ENCODE results near the gene KLHL36. TPM values are rescaled to one million over a fixed set of nuclear protein-coding genes. Genes with fewer than 3 reads are reported as not detected.
A peak's percentile ranks its signal among the peaks of the same experiment; 100 is the strongest.

The KLHL36 gene
- total RNA-seq, 4 donors from 2014 or later, result 70.5 to 114 (median 80.5) TPM

GRCh38 chr16:84611041-84611440 is 37.3 kb upstream of the KLHL36 start:
- H3K4me3 ChIP-seq, result no peak overlapping the region
- ATAC-seq, result no peak
- no peaks in the 10 kb centered on the region for H3K36me3 ChIP-seq
- peak overlapping the region in 1 of 4 donors; percentile 10 for H3K27ac ChIP-seq
- TF ChIP-seq EP300 (IDR thresholded peaks at IDR 0.05), result no peak
- TF ChIP-seq CTCF (IDR thresholded peaks at IDR 0.05), result no peak
- TF ChIP-seq POLR2A (IDR thresholded peaks at IDR 0.05), result no peak
- no peak for TF ChIP-seq POLR2AphosphoS5 (IDR thresholded peaks at IDR 0.05)
- H3K27me3 ChIP-seq, result no peaks in the 10 kb centered on the region
- peaks cover 0 to 42% (median 15%) of the 10 kb centered on the region in 3 donors for H3K4me1 ChIP-seq
- WGBS, 2 donors (ENCODE audit: low coverage in 1 of 2), result 10 to 30% methylated on average over 2 to 4 of the region's 4 CpGs
- no peaks in the 10 kb centered on the region for H3K9me3 ChIP-seq

GRCh38 chr16:84612686-84613085 is 35.6 kb upstream of the KLHL36 start:
- H3K27ac ChIP-seq, result no peak overlapping the region
- H3K9me3 ChIP-seq, result no peaks in the 10 kb centered on the region
- 84 to 100% methylated on average over 1 to 4 of the region's 7 CpGs for WGBS, 2 donors (ENCODE audit: low coverage in 1 of 2)
- peaks cover 0 to 58% (median 24%) of the 10 kb centered on the region in 3 donors for H3K4me1 ChIP-seq
- ATAC-seq, result no peak
- H3K36me3 ChIP-seq, result no peaks in the 10 kb centered on the region
- TF ChIP-seq POLR2AphosphoS5 (IDR thresholded peaks at IDR 0.05) (no peak), CTCF (IDR thresholded peaks at IDR 0.05) (no peak), EP300 (IDR thresholded peaks at IDR 0.05) (no peak), POLR2A (IDR thresholded peaks at IDR 0.05) (no peak)
- no peak overlapping the region for H3K4me3 ChIP-seq
- H3K27me3 ChIP-seq, result peaks cover 5% of the 10 kb centered on the region

GRCh38 chr16:84613408-84614072 is 34.8 kb upstream of the KLHL36 start:
- Histone ChIP-seq H3K27me3 (peaks cover 5% of the 10 kb centered on the region), H3K4me3 (no peak overlapping the region), H3K27ac (peak overlapping the region in 2 of 4 donors; percentile 21 to 31), H3K4me1 (peaks cover 0 to 64% (median 26%) of the 10 kb centered on the region in 3 donors), H3K36me3 (no peaks in the 10 kb centered on the region), H3K9me3 (no peaks in the 10 kb centered on the region)
- no peak for ATAC-seq
- WGBS, 2 donors (ENCODE audit: low coverage in 1 of 2), result 84 to 87% methylated on average over 3 to 5 of the region's 7 CpGs
- TF ChIP-seq POLR2A (IDR thresholded peaks at IDR 0.05) (no peak), CTCF (IDR thresholded peaks at IDR 0.05) (no peak), POLR2AphosphoS5 (IDR thresholded peaks at IDR 0.05) (no peak), EP300 (IDR thresholded peaks at IDR 0.05) (no peak)

GRCh38 chr16:84614073-84614459 is 34.2 kb upstream of the KLHL36 start:
- H3K4me1 ChIP-seq, result peaks cover 0 to 68% (median 30%) of the 10 kb centered on the region in 3 donors
- 14 to 45% methylated on average over 1 to 6 of the region's 12 CpGs for WGBS, 2 donors (ENCODE audit: low coverage in 1 of 2)
- peak overlapping the region in 3 of 4 donors; percentile 14 to 31 (median 21) for H3K27ac ChIP-seq
- no peaks in the 10 kb centered on the region for H3K36me3 ChIP-seq
- no peak overlapping the region for H3K4me3 ChIP-seq
- H3K9me3 ChIP-seq, result no peaks in the 10 kb centered on the region
- ATAC-seq, result no peak
- TF ChIP-seq POLR2A (IDR thresholded peaks at IDR 0.05), result no peak
- no peak for TF ChIP-seq POLR2AphosphoS5 (IDR thresholded peaks at IDR 0.05)
- TF ChIP-seq EP300 (IDR thresholded peaks at IDR 0.05), result no peak
- no peak for TF ChIP-seq CTCF (IDR thresholded peaks at IDR 0.05)
- peaks cover 5% of the 10 kb centered on the region for H3K27me3 ChIP-seq

DNA sequence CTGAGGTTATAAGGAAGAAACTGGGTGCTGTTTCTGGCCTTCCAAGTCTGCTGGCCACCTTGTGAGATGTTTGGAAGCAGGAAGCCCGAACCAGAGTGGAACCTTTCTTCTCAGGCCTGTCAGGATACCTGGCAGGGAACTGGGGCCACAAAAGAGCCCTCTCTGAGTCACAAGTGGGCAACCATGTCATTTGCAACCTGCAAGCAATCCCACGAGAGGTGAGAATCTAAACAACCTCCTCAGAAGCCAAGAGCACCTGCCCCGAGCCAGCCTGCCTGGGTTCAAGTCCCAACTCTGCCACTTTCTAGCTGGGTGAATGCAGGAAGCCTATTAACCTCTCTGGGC is 33.7 kb upstream of the KLHL36 start:
- no CpG with 5 or more reads among the region's 3 CpGs for WGBS, 2 donors (ENCODE audit: low coverage in 1 of 2)
- H3K27ac ChIP-seq, result peak overlapping the region in 3 of 4 donors; percentile 14 to 31 (median 21)

More for the DNA sequence above, 33.7 kb upstream of the KLHL36 start:
- Histone ChIP-seq H3K9me3 (no peaks in the 10 kb centered on the region), H3K27me3 (peaks cover 5% of the 10 kb centered on the region), H3K4me1 (peaks cover 0 to 68% (median 30%) of the 10 kb centered on the region in 3 donors), H3K4me3 (no peak overlapping the region), H3K36me3 (no peaks in the 10 kb centered on the region)
- TF ChIP-seq POLR2AphosphoS5 (IDR thresholded peaks at IDR 0.05), result no peak
- TF ChIP-seq CTCF (IDR thresholded peaks at IDR 0.05), result no peak
- no peak for TF ChIP-seq POLR2A (IDR thresholded peaks at IDR 0.05)
- TF ChIP-seq EP300 (IDR thresholded peaks at IDR 0.05), result no peak
- no peak for ATAC-seq

Measured in gastroesophageal sphincter (tissue), 4 donors.